GM19397 (cell line): ENCODE measurements around the gene GLRX5.

Experiments used
- ATAC-seq: cut with Tn5 transposase; IDR thresholded peaks from one replicate; pipeline ENCODE4 v1.9.1; 2021; ENCODE audit warnings: mild to moderate bottlenecking, moderate library complexity; ENCODE audit not compliant: unreplicated experiment

Gene GLRX5

DNA sequence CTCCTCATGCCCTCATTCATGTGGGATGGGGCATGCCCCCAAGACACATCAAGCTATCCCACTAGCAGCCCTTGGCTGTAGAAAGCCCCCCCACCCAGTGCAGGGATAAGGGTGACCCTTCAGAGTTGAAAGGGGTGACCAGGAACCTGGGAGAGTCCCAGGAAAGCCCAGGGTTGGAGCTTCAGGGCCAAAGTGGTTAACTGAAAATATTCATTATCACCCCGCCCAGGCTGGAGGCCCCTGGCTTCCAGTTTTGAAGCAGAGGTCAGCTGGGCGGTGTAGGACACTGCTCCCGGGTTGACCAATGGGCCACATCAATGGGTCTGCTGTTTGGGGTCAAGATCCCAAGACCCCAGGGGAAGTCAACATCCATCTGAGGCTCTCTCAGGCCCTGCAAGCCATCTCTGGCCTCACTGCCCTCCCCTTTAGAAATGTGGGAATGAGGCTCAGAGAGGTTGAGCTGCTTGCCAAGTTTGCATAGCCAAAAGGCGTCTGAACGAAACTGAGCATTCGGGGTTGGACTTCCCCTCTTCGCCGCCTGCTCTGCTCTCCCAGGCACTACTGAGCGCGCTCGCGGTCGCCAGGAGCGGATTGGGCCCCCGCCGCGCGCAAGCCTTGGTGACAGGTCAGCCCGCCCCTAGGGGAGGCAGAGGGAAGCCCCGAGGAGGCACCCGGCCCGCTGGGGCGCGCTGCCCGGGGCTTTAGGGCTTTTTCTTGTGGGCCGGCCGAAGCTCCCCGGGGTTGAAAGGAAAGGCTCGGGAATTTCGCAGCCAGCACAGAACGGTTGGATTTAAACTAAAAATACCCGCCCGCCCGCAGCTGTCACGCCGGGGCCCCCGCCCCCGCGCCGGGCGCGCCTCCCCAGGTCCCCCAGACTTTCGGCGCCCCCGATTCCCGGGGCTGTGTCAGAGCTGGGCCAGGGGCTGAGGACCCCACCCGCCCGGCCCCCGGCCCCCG is 19.0 kb upstream of the GLRX5 start:
- ATAC-seq = peak; percentile 89

DNA sequence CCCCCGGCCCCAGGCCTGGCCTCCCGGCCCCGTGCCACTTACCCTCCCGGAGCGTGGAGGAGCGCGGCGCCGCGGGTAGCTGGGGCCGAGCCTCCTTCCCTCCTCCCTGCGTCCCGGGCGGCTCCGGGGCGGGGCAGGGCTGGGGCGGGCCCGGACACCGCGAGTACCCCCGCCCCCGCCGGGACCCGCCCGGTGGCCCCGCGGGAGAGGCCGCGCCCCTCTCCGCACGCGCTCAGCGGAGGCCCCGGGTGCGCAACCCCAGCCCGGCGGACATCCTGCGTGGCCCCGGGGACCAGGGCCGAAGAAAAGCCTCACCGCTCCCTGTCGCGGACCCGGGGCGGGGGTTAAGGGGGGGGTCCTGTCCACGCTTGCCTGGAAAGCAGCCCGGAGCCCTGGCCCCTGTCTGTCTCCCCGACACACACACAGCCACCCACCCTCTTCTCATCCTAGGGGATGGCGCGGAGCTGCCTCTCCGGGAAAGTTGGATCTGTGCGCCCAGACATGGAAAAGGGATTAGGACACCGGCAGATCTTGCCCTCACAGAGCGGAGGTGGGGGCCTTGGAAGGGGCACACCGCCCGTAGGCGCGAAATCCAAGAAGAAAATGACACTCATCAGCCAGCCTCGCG is 18.2 kb upstream of the GLRX5 start, which contains the start of gene SYNE3:
SYNE3 (minus strand) TSS at position 97 of the 628 bp plus-strand sequence. CDS start 40,829 bp downstream, outside the sequence.
- ATAC-seq = peak; percentile 43

DNA sequence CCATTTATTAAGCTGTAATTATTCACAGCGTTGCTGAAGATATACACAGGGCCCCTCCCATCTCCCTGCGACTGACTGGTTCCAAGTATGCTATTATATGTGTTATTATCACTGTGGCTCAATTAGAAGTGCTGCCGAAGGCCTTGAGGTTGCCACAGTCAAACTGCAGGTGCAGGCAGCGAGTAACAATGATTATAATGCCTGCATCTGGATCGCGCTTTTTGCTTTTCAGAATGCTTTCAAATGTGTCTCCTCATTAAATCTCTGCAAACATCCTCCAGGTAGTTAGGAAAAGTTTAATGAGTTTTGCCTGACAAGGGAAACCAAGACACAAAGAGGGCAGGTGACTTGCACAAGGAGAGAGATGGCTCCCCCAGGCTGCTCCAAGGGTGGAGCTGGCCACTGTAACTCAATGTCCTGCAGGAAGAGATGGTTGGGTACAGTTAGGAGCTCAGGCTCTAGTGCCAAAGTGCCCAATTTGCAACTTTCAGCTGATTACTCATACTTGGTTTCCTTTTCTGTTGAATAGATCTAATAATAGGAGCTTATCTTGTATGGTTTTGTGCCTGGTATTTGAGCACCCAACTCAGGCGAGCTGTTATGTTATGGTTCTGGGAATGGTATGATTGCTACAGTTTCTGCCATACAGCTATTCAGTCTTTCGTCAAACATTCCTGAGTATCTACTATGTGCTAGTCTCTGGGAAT is 16.7 kb upstream of the GLRX5 start:
- no peak for ATAC-seq

DNA sequence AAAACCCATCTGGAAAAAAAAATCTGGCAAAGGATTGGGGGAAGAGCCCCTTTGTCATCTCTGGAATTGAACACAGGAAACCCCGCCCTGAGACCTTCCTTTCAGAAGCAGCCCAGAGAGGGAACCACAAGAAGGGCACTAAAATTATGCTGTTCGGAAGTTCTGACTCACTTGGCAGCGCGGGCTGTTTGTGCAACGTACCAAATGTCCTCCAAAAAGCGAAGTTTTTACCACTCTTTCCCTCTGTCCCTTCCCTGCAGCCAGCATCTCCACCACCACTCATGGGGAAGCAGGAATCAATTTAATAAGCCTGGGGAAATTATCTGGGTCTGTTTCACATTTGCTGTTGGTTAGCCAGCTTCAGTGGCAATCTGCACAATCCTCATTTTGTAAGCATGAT is 15.2 kb upstream of the GLRX5 start:
- no peak for ATAC-seq

GRCh38 chr14:95520346-95520745 is 14.5 kb upstream of the GLRX5 start:
- no peak for ATAC-seq

GRCh38 chr14:95521001-95521400 is 13.8 kb upstream of the GLRX5 start:
- no peak for ATAC-seq

- no peak for ATAC-seq
Measured at GRCh38 chr14:95522116-95522515, 12.7 kb upstream of the GLRX5 start.

DNA sequence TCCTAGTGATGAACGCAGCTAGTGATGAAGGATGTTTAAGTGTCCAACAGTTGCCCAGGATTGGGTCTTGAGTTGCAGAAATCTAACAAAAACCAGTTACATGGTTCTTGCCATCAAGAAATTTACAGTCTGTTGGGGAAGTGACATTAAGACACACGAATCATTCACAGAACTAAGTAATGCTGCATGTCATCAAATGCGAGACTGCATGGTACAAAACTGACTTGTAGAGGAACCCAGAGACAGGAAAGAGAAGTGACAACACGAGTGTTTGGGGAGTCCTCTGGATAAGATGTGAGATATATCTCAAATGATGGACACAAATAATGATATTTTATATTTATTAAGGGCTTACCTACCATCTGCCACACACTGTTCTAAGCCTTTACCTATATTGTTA is 12.3 kb upstream of the GLRX5 start:
- no peak for ATAC-seq

- ATAC-seq = no peak
Measured at GRCh38 chr14:95523051-95523814, 11.6 kb upstream of the GLRX5 start.

DNA sequence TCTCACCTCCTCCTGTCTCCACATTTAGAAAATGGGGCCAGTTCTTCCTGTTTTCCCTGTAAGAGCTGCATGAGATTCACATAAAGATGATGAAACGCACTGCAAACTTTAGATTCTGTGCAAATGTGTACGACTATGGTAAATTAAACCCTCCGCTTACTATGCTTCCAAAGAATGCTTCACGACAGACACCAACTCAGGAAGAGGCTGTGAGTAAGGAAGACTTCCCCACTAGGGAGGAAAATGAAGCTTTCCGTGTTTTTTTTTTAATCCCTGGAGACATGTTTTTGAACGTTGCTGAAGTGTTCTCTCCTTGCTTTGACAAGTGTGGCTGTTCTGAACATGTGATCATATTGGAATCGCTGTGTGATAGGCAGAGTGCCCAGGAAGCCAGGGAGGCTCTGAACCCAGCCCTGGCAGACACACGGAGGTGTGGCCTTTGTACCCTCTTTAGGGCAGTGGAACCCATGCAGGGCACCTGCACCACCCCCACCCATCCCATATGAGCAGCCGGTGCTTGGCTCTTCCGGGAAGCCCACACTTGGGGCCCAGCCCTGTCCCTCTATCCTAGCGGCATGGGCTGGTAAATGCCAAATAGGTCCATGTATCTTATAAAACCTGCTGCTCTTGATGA is 10.9 kb upstream of the GLRX5 start:
- no peak for ATAC-seq

DNA sequence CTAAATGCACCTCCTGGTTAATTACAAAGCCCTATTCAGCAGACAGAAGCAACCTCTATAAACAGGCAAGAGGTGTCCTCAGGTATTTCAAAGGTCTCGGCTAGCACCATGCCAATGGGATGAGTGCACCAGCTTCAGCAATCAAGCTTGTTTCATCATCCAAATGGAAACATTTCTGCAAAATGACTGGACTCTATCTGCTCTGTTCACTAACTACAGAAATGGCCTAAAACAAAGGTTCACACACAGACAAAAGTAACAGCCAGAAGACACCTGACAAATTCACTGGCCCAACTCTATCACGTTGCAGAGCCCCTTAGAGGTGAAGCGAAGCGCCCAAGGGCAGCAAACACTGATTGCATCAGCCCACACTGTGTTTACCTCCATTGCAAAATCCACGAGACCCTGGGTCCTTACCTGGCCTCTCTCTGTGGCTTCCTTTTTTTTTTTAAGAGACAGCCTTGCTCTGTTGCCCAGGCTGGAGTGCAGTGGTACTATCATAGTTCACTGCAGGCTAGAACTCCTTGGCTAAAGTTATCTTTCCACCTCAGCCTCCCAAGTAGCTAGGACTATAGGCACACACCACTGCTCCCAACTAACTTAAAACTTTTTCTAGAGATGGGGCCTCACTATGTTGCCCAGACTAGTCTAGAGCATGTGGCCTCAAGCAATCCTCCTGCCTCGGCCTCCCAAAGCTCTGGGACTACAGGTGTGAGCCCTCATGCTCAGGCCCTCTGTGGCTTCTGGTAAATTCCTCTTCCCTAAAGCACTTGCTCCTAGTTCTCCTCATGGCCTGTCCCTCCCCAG is 9.9 kb upstream of the GLRX5 start:
- ATAC-seq = no peak

DNA sequence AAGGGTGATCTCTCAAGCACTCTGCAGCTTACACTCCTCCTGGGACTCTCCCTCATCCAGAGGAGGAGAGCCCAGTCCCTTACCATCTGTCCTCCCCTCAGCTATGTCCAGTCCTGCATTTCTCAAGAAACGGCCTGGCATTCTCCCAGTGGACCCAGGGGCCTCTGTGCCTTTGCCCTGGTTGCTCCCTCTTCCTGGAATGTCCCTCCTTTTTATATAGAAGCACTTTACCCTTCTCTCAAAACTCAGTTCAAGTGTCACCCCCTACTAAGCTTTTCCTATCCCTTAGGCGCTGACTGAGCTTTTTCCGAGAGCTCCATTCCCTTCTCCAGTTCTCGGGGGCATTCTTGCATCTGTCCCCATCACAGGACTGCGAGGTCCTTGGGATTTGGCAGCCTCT is 8.9 kb upstream of the GLRX5 start:
- no peak for ATAC-seq

- ATAC-seq = no peak
Measured at GRCh38 chr14:95526483-95527386, 8.1 kb upstream of the GLRX5 start.

DNA sequence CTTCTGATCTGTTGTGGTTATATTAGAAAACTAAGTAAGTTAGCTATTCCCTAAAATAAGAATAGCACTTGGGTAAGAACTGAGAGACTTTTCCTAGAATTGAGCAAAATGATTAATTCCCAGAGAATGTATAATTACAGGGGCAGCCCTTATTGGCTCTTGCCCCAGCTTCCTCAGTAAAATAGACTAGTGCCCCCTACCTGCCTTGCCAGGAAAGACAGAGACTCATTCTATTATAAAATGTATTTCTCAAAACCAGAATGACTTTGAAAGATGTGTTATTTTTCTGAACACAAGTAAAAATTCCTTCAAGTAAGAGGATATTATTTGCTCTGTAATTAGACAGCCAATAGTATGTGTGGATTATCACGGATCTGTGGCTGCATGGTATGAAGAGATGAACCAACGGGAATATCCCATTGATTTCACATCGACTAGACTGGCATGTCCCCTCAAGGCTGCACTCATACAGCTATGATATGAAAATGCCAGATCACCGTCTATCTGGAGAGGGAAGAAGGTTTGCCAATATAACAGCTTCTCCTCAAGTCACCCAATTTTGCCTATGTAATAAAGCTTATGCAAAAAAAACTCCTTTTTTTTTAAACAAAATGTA is 7.4 kb upstream of the GLRX5 start:
- no peak for ATAC-seq

GRCh38 chr14:95529216-95529615 is 5.6 kb upstream of the GLRX5 start:
- no peak for ATAC-seq

DNA sequence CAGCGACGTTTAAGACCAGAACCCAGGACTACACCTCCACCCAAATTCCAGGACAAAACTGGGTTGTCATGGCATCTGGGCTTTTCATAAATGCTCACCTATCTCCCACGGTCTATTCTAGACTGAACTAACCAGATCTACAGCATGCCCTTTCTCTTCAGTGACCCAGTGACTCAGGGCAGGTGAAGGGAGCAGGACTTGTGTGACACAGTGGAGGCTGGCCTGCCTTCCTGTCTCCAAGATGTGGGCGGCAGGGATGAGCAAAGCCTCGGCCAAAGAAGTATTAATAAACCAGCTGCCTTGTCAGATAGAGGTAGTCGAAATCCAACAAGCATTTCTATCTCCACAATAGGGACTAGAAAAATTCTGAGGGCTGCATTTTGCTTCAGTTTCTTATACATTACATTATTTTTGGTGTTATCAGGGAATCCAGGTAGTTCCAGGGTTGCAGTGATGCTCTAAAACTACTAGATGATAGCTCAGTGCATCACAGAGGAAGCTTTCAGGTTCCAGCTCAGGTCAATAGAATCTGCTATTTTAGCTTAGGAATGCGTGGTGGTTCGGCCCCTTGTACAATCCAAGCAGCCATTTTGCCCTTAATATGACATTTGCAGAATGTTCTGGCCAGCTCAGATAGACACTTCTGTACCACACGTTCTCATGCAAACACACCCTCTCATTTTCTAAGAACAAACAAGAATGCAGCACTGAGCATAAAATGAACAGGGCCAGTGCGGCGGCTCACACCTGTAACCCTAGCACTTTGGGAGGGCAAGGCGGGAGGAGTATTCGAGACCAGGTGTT is 4.2 kb upstream of the GLRX5 start:
- no peak for ATAC-seq

GRCh38 chr14:95531473-95531872 is 3.4 kb upstream of the GLRX5 start:
- no peak for ATAC-seq
